Trophoblast cell (in vitro differentiated cells and primary cell): ENCODE data around the gene ZNF778.
"Not testable (repeated sequence)": the region's sequence is repeated elsewhere in the genome, so short reads cannot be mapped to it uniquely, and the experiment has no call there.

Experiments used
- DNase-seq, 2 donors: peaks; one replicate each; pipeline ENCODE4 v3.0.0-alpha.2; 2016
- H2AFZ ChIP-seq: 2 replicates; pipeline ENCODE4 v1.6.1; 2013; ENCODE audit warnings: low read length, moderate library complexity, mild to moderate bottlenecking; ENCODE audit not compliant: insufficient read depth, poor library complexity
- H2AK5ac ChIP-seq: 2 replicates; pipeline ENCODE4 v1.6.1; 2013; ENCODE audit warnings: mild to moderate bottlenecking, low read length
- H2BK120ac ChIP-seq: 2 replicates; pipeline ENCODE4 v1.6.1; 2013; ENCODE audit warnings: low read length, mild to moderate bottlenecking, moderate library complexity; ENCODE audit not compliant: insufficient read depth, poor library complexity
- H2BK12ac ChIP-seq: 2 replicates; pipeline ENCODE4 v1.6.1; 2013; ENCODE audit warnings: mild to moderate bottlenecking, low read length, moderate library complexity
- H2BK5ac ChIP-seq: 2 replicates; pipeline ENCODE4 v1.6.1; 2013; ENCODE audit warnings: low read length, low read depth, moderate library complexity, mild to moderate bottlenecking; ENCODE audit not compliant: poor library complexity
- H3K14ac ChIP-seq: 2 replicates; pipeline ENCODE4 v1.6.1; 2013; ENCODE audit warnings: mild to moderate bottlenecking, low read length
- H3K18ac ChIP-seq: 2 replicates; pipeline ENCODE4 v1.6.1; 2013; ENCODE audit warnings: mild to moderate bottlenecking, low read length
- H3K23ac ChIP-seq: 2 replicates; pipeline ENCODE4 v1.6.1; 2013; ENCODE audit warnings: low read length
- H3K27ac ChIP-seq: 2 replicates; pipeline ENCODE4 v1.5.1; 2013; ENCODE audit warnings: low read depth, mild to moderate bottlenecking, inconsistent platforms, low read length, moderate library complexity
- H3K27me3 ChIP-seq: 2 replicates; pipeline ENCODE4 v1.6.1; 2013; ENCODE audit warnings: inconsistent platforms, mild to moderate bottlenecking, low read length, moderate library complexity; ENCODE audit not compliant: insufficient read depth
- H3K36me3 ChIP-seq, 2 experiments: 1 replicate in 1 of 2; 2 replicates in 1 of 2; pipeline ENCODE4 v1.6.1; 2013; ENCODE audit warnings: low read length in 2 of 2, mild to moderate bottlenecking in 2 of 2, moderate library complexity in 1 of 2; ENCODE audit not compliant: insufficient read depth in 2 of 2, control insufficient read depth in 1 of 2
- H3K4ac ChIP-seq: 2 replicates; pipeline ENCODE4 v1.6.1; 2013; ENCODE audit warnings: low read depth, mild to moderate bottlenecking, low read length, moderate library complexity
- H3K4me1 ChIP-seq, 2 experiments: 1 replicate in 1 of 2; 2 replicates in 1 of 2; pipeline ENCODE4 v1.6.1; 2013; ENCODE audit warnings: low read length in 2 of 2, mild to moderate bottlenecking in 2 of 2, moderate library complexity in 1 of 2; ENCODE audit not compliant: insufficient read depth in 2 of 2, control insufficient read depth in 1 of 2
- H3K4me2 ChIP-seq: 2 replicates; pipeline ENCODE4 v1.6.1; 2013; ENCODE audit warnings: inconsistent platforms, mild to moderate bottlenecking, low read length, moderate library complexity
- H3K4me3 ChIP-seq: 2 replicates; pipeline ENCODE4 v1.5.1; 2013; ENCODE audit warnings: mild to moderate bottlenecking, low read depth, low read length, inconsistent platforms
- H3K79me1 ChIP-seq: one replicate; pipeline ENCODE4 v1.6.1; 2013; ENCODE audit warnings: low read length
- H3K79me2 ChIP-seq: 2 replicates; pipeline ENCODE4 v1.6.1; 2013; ENCODE audit warnings: low read length, mild to moderate bottlenecking; ENCODE audit not compliant: control insufficient read depth, insufficient read depth, poor library complexity
- H3K9ac ChIP-seq: 2 replicates; pipeline ENCODE4 v1.6.1; 2013; ENCODE audit warnings: mild to moderate bottlenecking, low read length
- H3K9me3 ChIP-seq: 2 replicates; pipeline ENCODE4 v1.6.1; 2013; ENCODE audit warnings: low read depth, mild to moderate bottlenecking, control low read depth, inconsistent platforms, low read length; ENCODE audit not compliant: insufficient read depth
- H4K12ac ChIP-seq: 2 replicates; pipeline ENCODE4 v1.6.1; 2013; ENCODE audit warnings: low read depth, mild to moderate bottlenecking, low read length, moderate library complexity
- H4K8ac ChIP-seq: 2 replicates; pipeline ENCODE4 v1.6.1; 2013; ENCODE audit warnings: low read depth, mild to moderate bottlenecking, low read length, moderate library complexity
- H4K91ac ChIP-seq: one replicate; pipeline ENCODE4 v1.6.1; 2013; ENCODE audit warnings: low read depth, mild to moderate bottlenecking, low read length, moderate library complexity
- WGBS: extraction: QIAGEN DNeasy Blood & Tissue Kit; methylation state at CpG from one replicate; pipeline ENCODE4 v1.1.7; 2013; ENCODE audit warnings: missing lambda C conversion rate; ENCODE audit not compliant: insufficient read length, insufficient coverage; ENCODE audit errors: extremely low coverage; 5-methylcytosine and 5-hydroxymethylcytosine counted together

Gene ZNF778

DNA sequence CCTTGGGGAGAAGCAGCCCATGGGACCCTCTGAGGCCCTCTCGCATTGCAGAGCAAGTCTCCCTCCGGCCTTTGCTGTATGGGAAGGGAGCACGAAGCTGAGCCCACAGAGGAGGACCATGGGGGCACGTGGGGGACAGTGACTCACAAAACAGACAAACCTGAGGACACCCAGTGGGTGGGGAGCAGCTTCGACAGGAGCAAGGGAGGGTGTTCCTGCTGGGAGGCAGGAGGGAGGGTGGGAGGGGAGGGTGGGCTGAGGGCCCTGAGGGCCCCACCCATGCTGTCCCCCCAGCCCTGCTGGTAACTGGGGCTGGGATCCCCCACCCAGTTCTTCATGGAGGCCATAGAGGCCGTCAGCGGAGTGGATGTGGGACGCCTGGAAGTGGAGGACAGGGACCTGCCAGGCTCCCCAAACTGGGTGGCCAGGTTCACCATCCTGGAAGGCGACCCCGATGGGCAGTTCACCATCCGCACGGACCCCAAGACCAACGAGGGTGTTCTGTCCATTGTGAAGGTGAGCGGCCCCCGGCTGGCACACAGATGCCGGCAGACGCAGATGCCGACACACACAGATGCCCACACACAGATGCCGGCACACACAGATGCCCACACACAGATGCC is 29.6 kb upstream of the ZNF778 start:
- Histone ChIP-seq H3K23ac (no peak overlapping the region), H3K79me2 (no peaks in the 10 kb centered on the region), H3K4me3 (no peak overlapping the region), H4K12ac (no peak overlapping the region), H4K91ac (no peak overlapping the region), H3K18ac (no peak overlapping the region), H3K4ac (no peak overlapping the region), H2AFZ (no peak overlapping the region), H4K8ac (no peak overlapping the region), H3K27ac (no peak overlapping the region), H3K14ac (no peak overlapping the region), H3K27me3 (peaks cover 4% of the 10 kb centered on the region), H3K4me1 (peaks cover 0 to 4% of the 10 kb centered on the region in 2 experiments), H3K79me1 (no peaks in the 10 kb centered on the region), H3K9ac (no peak overlapping the region), H3K9me3 (peaks cover 6% of the 10 kb centered on the region), H2BK5ac (no peak overlapping the region), H2BK120ac (no peak overlapping the region), H3K4me2 (no peak overlapping the region), H2BK12ac (no peak overlapping the region), H2AK5ac (no peak overlapping the region), H3K36me3 (no peaks in the 10 kb centered on the region)
- no peak for DNase-seq
- no CpG with 5 or more reads among the region's 19 CpGs for WGBS

GRCh38 chr16:89188471-89189357 is 28.8 kb upstream of the ZNF778 start:
- no CpG with 5 or more reads among the region's 25 CpGs for WGBS
- not testable (repeated sequence) for H3K4me3 ChIP-seq, H3K27ac ChIP-seq, H3K36me3 ChIP-seq, H3K9me3 ChIP-seq, H3K9ac ChIP-seq, H4K8ac ChIP-seq, H3K18ac ChIP-seq, H2BK12ac ChIP-seq, H2BK5ac ChIP-seq, H4K91ac ChIP-seq, H3K79me2 ChIP-seq, H3K27me3 ChIP-seq, H2AK5ac ChIP-seq, H3K14ac ChIP-seq, H3K4ac ChIP-seq, H3K23ac ChIP-seq, H3K79me1 ChIP-seq, H3K4me1 ChIP-seq, H2AFZ ChIP-seq, H4K12ac ChIP-seq, DNase-seq, H3K4me2 ChIP-seq, H2BK120ac ChIP-seq

GRCh38 chr16:89189358-89190025 is 28.0 kb upstream of the ZNF778 start:
- no peak overlapping the region for H3K23ac ChIP-seq
- no CpG with 5 or more reads among the region's 14 CpGs for WGBS
- no peak overlapping the region for H3K9ac ChIP-seq
- H3K14ac ChIP-seq: no peak overlapping the region
- no peak overlapping the region for H3K4me2 ChIP-seq
- no peak overlapping the region for H3K18ac ChIP-seq
- peak overlapping the region; percentile 12 for H3K4me3 ChIP-seq
- H4K12ac ChIP-seq: no peak overlapping the region
- H4K91ac ChIP-seq: no peak overlapping the region
- no peaks in the 10 kb centered on the region for H3K79me1 ChIP-seq
- H3K4me1 ChIP-seq: peaks cover 0 to 4% of the 10 kb centered on the region in 2 experiments
- peaks cover 6% of the 10 kb centered on the region for H3K9me3 ChIP-seq
- H2BK12ac ChIP-seq: no peak overlapping the region
- peaks cover 4% of the 10 kb centered on the region for H3K27me3 ChIP-seq
- H3K27ac ChIP-seq: no peak overlapping the region
- no peaks in the 10 kb centered on the region for H3K36me3 ChIP-seq
- no peak overlapping the region for H2BK5ac ChIP-seq
- no peak overlapping the region for H4K8ac ChIP-seq
- H3K4ac ChIP-seq: no peak overlapping the region
- H2BK120ac ChIP-seq: no peak overlapping the region
- DNase-seq: peak in 1 of 2 donors; percentile 16
- no peak overlapping the region for H2AK5ac ChIP-seq
- no peaks in the 10 kb centered on the region for H3K79me2 ChIP-seq
- no peak overlapping the region for H2AFZ ChIP-seq

DNA sequence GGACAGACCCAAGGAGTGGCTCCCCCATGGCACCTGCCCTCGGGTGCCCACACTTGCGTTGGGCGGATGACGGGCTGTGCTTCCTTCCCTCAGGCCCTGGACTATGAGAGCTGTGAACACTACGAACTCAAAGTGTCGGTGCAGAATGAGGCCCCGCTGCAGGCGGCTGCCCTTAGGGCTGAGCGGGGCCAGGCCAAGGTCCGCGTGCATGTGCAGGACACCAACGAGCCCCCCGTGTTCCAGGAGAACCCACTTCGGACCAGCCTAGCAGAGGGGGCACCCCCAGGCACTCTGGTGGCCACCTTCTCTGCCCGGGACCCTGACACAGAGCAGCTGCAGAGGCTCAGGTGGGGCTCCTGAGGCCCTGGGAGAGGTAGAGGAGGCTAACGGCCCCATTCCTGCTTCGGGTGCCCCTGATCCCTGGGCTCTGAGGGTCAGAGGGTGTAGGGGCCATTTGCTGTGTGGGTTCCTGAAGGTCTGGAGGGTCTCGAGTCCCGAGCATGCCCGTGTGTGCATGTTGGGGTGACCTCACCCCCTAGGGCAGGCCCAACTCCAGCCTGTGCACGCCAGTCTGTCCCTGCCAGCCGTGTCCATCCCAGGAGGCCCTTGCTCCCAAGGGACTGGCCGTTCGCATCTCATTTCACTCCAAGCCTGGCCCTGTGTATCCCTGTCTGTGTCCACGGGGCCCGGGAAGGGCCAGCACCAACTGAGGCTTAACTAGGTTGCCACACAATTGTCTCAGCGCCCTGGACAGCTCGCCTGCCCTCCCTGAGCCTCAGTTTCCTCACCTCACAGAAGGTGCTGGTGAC is 27.1 kb upstream of the ZNF778 start:
- WGBS: no CpG with 5 or more reads among the region's 28 CpGs

More for the DNA sequence above, 27.1 kb upstream of the ZNF778 start:
- Histone ChIP-seq H2BK5ac (no peak overlapping the region), H3K79me1 (no peaks in the 10 kb centered on the region), H3K79me2 (no peaks in the 10 kb centered on the region), H3K4me3 (no peak overlapping the region), H3K4me1 (peaks cover 0 to 4% of the 10 kb centered on the region in 2 experiments), H3K27me3 (peaks cover 4% of the 10 kb centered on the region), H4K8ac (no peak overlapping the region), H2AK5ac (no peak overlapping the region), H3K23ac (no peak overlapping the region), H3K9ac (no peak overlapping the region), H4K91ac (no peak overlapping the region), H3K18ac (no peak overlapping the region), H3K36me3 (no peaks in the 10 kb centered on the region), H4K12ac (no peak overlapping the region), H2BK120ac (no peak overlapping the region), H2BK12ac (no peak overlapping the region), H3K9me3 (peaks cover 6% of the 10 kb centered on the region), H3K4ac (no peak overlapping the region), H3K14ac (no peak overlapping the region), H3K27ac (no peak overlapping the region), H2AFZ (no peak overlapping the region), H3K4me2 (no peak overlapping the region)
- no peak for DNase-seq
